GM18517 (cell line): ENCODE measurements around the gene ANKRD13D.

Experiments used
- ATAC-seq: cut with Tn5 transposase; IDR thresholded peaks from one replicate; pipeline ENCODE4 v1.9.1; 2021; ENCODE audit warnings: mild to moderate bottlenecking, moderate library complexity; ENCODE audit not compliant: unreplicated experiment

Gene ANKRD13D

GRCh38 chr11:67302571-67303131 lies 13.5 kb downstream of the ANKRD13D start:
- no peak for ATAC-seq

- no peak for ATAC-seq
Measured at GRCh38 chr11:67303132-67303834, 14.2 kb downstream of the ANKRD13D start, which contains the start of gene SSH3. SSH3 (plus strand) TSS chr11:67303530; CDS start chr11:67303626, 96 bp downstream.

GRCh38 chr11:67303835-67304411 lies 14.8 kb downstream of the ANKRD13D start:
- no peak for ATAC-seq

GRCh38 chr11:67304511-67305113 lies 15.5 kb downstream of the ANKRD13D start:
- ATAC-seq: no peak

GRCh38 chr11:67306769-67307544 lies 17.9 kb downstream of the ANKRD13D start:
- ATAC-seq: no peak

GRCh38 chr11:67307545-67308001 lies 18.5 kb downstream of the ANKRD13D start:
- no peak for ATAC-seq

- ATAC-seq: no peak
Measured at GRCh38 chr11:67308031-67308866, 19.1 kb downstream of the ANKRD13D start.

GRCh38 chr11:67309166-67309565 lies 20.1 kb downstream of the ANKRD13D start:
- ATAC-seq: no peak

- ATAC-seq: no peak
Measured at GRCh38 chr11:67309661-67310061, 20.6 kb downstream of the ANKRD13D start.

- no peak for ATAC-seq
Measured at GRCh38 chr11:67310246-67311050, 21.3 kb downstream of the ANKRD13D start.

GRCh38 chr11:67311051-67311555 lies 22.0 kb downstream of the ANKRD13D start:
- ATAC-seq: no peak

GRCh38 chr11:67311556-67312082 lies 22.5 kb downstream of the ANKRD13D start:
- ATAC-seq: no peak

GRCh38 chr11:67312187-67313021 lies 23.3 kb downstream of the ANKRD13D start:
- ATAC-seq: no peak

- ATAC-seq: no peak
Measured at GRCh38 chr11:67313125-67313890, 24.2 kb downstream of the ANKRD13D start.

- no peak for ATAC-seq
Measured at GRCh38 chr11:67314218-67314617, 25.1 kb downstream of the ANKRD13D start.

GRCh38 chr11:67315325-67315909 lies 26.3 kb downstream of the ANKRD13D start:
- ATAC-seq: no peak

- no peak for ATAC-seq
Measured at GRCh38 chr11:67316882-67317204, 27.7 kb downstream of the ANKRD13D start.
